Ramos (cell line): ENCODE results near the gene DDX39B.

ENCODE experiments used
- in situ Hi-C: fragments of 300-500 bp; cut with MboI; formaldehyde crosslinking; loops from one replicate; pipeline ENCODE4 v1.14.3; 2022; ENCODE audit warnings: low sequenced_read_pairs; ENCODE audit not compliant: unreplicated experiment

Gene DDX39B

DNA sequence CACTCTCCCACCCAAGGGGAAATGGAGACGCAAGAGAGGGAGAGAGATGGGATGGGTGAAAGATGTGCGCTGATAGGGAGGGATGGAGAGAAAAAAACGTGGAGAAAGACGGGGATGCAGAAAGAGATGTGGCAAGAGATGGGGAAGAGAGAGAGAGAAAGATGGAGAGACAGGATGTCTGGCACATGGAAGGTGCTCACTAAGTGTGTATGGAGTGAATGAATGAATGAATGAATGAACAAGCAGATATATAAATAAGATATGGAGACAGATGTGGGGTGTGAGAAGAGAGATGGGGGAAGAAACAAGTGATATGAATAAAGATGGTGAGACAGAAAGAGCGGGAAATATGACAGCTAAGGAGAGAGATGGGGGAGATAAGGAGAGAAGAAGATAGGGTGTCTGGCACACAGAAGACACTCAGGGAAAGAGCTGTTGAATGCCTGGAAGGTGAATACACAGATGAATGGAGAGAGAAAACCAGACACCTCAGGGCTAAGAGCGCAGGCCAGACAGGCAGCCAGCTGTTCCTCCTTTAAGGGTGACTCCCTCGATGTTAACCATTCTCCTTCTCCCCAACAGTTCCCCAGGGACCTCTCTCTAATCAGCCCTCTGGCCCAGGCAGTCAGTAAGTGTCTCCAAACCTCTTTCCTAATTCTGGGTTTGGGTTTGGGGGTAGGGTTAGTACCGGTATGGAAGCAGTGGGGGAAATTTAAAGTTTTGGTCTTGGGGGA is 34.3 kb upstream of the DDX39B start:
- in situ Hi-C loops = no loop called here

DNA sequence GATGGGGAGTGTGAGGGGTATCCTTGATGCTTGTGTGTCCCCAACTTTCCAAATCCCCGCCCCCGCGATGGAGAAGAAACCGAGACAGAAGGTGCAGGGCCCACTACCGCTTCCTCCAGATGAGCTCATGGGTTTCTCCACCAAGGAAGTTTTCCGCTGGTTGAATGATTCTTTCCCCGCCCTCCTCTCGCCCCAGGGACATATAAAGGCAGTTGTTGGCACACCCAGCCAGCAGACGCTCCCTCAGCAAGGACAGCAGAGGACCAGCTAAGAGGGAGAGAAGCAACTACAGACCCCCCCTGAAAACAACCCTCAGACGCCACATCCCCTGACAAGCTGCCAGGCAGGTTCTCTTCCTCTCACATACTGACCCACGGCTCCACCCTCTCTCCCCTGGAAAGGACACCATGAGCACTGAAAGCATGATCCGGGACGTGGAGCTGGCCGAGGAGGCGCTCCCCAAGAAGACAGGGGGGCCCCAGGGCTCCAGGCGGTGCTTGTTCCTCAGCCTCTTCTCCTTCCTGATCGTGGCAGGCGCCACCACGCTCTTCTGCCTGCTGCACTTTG is 33.6 kb upstream of the DDX39B start, which contains the start of gene TNF:
Gene TNF (plus strand): TSS at position 231 of the 567 bp plus-strand sequence. CDS start 177 bp downstream, at position 408.
- in situ Hi-C loops = no loop called here

DNA sequence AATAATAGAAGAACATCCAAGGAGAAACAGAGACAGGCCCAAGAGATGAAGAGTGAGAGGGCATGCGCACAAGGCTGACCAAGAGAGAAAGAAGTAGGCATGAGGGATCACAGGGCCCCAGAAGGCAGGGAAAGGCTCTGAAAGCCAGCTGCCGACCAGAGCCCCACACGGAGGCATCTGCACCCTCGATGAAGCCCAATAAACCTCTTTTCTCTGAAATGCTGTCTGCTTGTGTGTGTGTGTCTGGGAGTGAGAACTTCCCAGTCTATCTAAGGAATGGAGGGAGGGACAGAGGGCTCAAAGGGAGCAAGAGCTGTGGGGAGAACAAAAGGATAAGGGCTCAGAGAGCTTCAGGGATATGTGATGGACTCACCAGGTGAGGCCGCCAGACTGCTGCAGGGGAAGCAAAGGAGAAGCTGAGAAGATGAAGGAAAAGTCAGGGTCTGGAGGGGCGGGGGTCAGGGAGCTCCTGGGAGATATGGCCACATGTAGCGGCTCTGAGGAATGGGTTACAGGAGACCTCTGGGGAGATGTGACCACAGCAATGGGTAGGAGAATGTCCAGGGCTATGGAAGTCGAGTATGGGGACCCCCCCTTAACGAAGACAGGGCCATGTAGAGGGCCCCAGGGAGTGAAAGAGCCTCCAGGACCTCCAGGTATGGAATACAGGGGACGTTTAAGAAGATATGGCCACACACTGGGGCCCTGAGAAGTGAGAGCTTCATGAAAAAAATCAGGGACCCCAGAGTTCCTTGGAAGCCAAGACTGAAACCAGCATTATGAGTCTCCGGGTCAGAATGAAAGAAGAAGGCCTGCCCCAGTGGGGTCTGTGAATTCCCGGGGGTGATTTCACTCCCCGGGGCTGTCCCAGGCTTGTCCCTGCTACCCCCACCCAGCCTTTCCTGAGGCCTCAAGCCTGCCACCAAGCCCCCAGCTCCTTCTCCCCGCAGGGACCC is 32.6 kb upstream of the DDX39B start:
- in situ Hi-C loops = no loop called here

DNA sequence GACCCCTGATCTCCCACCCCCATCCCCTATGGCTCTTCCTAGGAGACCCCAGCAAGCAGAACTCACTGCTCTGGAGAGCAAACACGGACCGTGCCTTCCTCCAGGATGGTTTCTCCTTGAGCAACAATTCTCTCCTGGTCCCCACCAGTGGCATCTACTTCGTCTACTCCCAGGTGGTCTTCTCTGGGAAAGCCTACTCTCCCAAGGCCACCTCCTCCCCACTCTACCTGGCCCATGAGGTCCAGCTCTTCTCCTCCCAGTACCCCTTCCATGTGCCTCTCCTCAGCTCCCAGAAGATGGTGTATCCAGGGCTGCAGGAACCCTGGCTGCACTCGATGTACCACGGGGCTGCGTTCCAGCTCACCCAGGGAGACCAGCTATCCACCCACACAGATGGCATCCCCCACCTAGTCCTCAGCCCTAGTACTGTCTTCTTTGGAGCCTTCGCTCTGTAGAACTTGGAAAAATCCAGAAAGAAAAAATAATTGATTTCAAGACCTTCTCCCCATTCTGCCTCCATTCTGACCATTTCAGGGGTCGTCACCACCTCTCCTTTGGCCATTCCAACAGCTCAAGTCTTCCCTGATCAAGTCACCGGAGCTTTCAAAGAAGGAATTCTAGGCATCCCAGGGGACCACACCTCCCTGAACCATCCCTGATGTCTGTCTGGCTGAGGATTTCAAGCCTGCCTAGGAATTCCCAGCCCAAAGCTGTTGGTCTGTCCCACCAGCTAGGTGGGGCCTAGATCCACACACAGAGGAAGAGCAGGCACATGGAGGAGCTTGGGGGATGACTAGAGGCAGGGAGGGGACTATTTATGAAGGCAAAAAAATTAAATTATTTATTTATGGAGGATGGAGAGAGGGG is 31.7 kb upstream of the DDX39B start:
- in situ Hi-C loops = no loop called here

DNA sequence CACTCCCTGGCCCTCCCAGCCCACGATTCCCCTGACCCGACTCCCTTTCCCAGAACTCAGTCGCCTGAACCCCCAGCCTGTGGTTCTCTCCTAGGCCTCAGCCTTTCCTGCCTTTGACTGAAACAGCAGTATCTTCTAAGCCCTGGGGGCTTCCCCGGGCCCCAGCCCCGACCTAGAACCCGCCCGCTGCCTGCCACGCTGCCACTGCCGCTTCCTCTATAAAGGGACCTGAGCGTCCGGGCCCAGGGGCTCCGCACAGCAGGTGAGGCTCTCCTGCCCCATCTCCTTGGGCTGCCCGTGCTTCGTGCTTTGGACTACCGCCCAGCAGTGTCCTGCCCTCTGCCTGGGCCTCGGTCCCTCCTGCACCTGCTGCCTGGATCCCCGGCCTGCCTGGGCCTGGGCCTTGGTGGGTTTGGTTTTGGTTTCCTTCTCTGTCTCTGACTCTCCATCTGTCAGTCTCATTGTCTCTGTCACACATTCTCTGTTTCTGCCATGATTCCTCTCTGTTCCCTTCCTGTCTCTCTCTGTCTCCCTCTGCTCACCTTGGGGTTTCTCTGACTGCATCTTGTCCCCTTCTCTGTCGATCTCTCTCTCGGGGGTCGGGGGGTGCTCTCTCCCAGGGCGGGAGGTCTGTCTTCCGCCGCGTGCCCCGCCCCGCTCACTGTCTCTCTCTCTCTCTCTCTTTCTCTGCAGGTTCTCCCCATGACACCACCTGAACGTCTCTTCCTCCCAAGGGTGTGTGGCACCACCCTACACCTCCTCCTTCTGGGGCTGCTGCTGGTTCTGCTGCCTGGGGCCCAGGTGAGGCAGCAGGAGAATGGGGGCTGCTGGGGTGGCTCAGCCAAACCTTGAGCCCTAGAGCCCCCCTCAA is 30.5 kb upstream of the DDX39B start, which contains the start of gene LTA:
Gene LTA (plus strand): TSS at position 249 of the 871 bp plus-strand sequence. CDS start 454 bp downstream, at position 703.
- in situ Hi-C loops = no loop called here

DNA sequence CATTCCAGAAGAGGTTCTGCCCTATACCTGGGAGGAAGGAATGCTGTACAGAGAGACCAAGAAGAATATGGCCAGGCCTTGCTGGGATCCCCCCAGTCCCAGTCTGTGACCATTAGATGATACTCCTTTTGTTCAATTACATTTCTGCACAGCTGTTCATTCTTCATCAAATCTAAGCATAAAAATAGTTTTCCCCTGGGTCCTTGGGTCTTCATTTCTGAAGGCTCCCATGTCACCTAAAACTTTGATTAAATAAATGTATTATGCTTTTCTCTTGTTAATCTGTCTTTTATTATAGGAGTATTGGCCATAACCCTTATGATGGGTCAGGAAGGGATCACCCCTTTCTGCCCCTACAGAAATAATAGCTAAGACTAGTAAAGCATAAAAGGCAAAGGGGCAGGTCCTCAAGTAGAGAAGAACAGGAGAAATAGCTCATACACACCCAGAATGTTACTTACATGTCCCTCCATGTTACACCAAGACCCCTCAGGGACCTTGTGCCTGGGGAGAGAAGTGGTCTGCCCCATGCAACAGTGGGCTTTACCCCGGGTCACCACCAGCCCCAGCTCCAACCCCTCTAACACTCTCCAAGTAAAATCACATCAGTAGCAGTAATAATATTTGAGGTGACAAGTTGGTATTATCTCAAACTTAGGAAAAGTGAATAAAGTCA is 28.2 kb upstream of the DDX39B start:
- in situ Hi-C loops = no loop called here

DNA sequence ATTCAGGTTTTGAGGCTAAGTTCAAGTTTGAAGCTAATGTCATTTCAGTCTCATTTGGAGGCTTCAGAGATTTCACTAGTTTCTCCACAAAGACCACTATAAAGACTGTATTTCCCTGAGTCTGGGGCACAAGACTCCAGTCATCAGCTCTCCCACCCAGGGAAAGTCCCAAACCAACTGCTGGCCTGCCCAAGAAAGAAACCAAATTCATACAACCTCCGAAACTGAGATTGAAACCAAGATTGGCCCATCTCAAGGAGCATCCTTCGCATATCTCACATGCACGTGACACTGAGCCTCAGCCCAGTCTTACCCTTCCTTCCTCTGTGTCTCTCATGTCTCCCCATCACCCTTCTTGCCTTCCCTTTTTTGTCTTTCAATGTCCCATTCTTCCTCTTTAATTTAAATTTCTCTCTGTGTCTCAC is 26.7 kb upstream of the DDX39B start:
- in situ Hi-C loops = no loop called here

DNA sequence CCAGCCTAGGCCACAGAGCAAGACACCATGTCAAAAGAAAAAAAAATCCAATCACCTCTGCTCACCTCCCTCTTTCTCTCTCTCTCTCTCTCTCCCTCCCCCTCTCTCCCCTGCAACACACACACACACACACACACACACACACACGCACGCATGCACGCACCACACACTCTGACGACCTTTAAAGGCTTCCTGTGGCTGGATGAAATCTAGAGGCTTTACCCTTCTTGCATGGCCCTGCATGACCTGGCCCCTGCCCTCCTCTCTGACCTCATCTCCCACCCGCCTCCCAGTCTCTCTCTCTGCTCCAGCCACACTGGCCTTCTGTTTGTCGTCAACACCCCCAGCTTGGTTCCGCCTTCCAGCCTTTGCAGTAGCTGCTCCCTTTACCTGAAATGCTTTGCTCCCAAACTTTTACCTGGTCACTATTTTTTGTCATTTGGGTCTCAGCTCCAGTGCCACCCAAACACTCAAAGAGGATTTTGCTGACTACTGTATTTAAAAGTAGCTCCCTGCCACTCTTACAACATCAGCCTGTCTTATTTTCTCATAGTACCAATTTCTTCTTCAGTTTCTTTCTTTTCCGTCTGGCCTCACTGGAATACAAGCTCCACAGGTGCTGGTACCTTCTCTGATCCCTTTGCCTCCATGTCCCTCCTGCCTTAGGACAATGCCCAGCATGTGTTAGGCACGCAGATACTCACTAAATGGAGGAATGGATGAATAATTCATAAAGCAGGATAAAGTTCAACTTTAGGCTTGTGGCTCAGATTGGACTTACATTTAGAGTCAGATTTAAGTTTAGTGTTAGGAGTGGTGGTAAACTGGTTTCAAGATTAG is 25.9 kb upstream of the DDX39B start:
- in situ Hi-C loops = no loop called here

DNA sequence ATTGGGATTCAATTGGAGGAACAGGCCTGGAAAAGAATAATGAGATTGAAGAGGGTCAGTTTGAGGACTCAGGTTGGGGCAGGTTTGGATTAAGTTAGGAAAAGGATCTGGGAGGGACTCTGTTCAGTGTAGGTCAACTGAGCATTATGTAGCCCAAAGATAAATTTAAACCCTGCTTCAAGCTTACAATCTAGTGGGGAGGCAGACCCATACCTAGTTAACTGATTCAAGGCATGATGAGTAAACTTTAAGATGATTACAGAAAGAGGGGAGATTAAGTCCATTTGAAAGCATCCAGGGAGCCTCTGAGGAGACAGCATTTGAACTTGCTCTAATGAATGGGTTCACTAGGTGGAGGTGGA is 18.9 kb upstream of the DDX39B start:
- in situ Hi-C loops = no loop called here

DNA sequence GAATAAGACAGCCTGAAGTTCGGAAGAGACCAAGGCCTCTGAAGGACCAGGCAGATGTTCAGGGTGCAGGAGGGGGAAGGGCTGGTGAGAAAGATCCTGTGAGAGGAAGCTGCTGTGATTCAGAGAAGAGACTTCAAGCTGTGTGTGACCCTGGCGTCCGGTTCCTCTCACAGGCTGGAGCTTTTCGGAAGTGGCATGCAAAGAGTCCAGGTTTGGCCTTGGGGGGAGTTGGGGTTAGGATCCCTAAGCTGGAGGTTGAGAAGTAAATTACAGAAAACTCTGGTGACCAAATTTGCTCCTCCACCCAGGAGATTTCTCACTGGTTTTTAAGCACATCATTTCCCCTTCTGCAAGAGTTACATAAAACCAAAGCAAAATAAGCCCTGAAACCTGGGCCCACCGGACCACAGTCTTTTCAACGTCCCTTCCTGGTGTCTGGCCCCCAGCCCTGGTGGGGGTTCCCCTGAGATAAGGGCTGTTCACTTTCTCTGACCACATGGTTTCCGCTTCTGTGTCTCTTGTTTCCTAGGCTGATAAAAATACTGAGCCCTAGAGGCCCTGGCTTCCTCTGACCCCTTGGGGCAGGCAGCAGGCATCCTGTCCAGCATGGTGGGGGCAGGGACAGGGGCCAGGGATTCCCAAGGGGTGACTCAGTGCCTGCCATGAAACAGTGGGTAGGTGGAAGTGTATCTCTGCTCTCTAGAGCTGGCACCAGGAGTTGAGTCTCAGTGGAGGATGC is 18.3 kb upstream of the DDX39B start:
- in situ Hi-C loops = no loop called here

DNA sequence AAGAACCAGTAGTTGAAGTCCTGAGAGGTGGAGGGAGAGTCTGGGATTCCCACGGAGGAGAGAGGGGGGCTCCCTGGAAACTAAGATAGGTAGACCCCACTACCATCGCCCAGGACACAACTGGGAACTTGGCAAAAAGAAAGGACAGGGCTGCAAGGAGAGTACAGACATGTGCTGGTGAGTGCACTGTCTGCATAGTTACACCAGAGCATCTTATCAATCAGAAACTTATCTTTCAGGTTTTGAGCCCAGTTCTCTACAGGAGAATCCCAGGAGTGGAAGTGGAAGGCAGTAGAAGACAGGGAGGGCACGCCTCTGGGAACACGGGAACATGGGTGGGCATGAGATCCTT is 17.8 kb upstream of the DDX39B start:
- in situ Hi-C loops = no loop called here

DNA sequence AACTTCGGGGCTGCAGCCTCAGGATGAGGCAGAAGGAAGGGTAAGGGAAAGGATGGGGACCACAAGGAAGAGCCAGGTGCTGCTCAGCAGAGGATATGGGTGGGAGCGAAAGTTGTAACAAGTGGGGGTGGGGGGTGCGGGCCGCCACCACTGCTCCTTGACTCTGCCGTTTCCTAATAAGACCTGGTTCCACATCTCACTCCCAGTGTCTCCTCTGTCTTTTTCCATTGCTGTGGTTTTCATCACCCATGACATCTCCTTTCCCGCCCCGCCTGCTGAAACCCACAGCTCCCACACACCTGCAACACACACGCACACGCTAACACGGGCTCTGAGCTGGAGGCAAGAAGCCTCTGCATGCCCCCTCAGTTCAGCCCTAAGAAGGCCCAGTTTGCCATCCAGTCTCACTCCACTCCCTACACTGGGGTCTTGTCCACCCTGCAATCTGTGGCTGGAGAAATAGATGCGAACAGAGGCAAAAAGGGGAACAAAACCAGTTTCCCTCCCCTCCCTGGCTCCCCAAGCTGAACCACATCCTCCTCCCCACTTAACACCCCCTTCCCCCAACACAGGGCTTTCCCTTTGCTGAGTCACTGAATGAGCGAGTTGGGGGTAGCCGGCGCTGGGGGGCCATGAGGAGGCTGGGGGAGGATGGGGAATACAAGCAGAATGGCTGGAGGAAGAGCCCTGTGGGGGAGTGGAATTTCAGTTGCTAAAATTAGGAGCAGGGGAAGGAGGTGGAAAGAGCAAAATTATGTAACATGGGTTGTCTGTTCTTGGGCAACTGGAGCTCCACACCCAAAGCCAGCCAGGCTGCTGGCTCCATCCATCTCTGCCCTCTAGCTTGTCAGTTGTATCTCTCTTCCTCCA is 17.1 kb upstream of the DDX39B start:
- in situ Hi-C loops = no loop called here

DNA sequence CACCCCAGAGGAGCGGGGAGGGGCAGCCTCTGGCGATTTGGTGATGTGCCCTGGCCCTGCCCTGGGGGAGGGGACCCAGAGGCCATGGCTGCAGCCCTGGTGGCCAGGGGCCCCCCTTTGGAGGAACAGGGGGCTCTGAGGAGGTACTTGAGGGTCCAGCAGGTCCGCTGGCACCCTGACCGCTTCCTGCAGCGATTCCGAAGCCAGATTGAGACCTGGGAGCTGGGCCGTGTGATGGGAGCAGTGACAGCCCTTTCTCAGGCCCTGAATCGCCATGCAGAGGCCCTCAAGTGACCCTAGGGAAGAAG is 16.5 kb upstream of the DDX39B start:
- in situ Hi-C loops = no loop called here

DNA sequence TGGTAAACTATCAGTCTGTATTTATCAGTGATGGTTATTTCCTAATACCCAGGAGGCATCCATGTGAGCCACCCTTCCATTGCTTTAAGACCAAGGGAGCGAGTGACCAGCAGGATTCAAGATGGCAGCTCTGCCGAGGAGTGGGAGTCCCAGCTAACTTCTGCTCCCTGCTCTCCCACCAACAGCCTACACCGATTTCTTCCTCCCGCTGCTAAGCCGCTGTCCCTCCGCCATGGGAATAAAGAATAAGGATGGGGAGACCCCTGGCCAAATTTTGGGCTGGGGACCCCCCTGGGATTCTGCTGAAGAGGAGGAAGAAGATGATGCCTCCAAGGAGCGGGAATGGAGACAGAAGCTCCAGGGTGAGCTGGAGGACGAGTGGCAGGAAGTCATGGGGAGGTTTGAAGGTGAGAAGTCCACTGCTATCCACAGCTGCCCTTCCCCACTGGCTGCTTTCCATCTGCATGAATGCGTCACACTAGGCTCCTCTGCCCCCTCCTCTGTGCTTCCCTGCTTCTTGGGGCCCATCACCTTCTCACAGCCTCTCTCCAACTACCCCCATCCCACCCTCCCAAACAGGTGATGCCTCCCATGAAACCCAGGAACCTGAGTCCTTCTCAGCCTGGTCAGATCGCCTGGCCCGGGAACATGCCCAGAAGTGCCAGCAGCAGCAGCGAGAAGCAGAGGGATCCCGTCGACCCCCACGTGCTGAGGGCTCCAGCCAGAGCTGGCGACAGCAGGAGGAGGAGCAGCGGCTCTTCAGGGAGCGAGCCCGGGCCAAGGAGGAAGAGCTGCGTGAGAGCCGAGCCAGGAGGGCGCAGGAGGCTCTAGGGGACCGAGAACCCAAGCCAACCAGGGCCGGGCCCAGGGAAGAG is 15.9 kb upstream of the DDX39B start:
- in situ Hi-C loops = no loop called here

DNA sequence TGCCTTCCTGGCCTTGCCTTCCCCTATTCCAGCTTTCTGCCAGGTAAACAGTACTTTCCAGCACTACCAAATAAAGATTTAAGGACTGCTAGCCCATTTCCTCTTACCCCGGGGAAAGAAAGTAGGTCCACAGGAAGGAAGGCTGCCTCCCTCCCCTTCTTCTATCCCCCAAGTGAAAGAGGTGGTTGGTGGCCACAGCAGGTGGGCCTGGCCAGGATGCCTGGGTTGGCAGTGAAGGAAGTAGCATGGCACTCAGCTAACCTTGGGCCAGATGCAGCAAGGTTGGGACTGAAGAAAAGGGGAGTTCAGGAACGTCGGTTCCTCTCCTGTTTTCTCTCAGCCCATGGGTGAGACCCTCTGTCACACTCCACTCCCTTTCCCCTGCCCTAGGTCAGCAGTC is 14.5 kb upstream of the DDX39B start:
- in situ Hi-C loops = no loop called here
